Nephron progenitor cell (in vitro differentiated cells): ENCODE results near the gene VTN.

Experiments used
- DNase-seq: peaks from one replicate; pipeline ENCODE4 v3.0.0; 2021
- H3K27ac Mint-ChIP-seq: 2 replicates; pipeline ENCODE4 v1.8.0; 2021; ENCODE audit warnings: mild to moderate bottlenecking, moderate library complexity, mixed read lengths
- H3K27me3 Mint-ChIP-seq: 2 replicates; pipeline ENCODE4 v1.8.0; 2021; ENCODE audit warnings: mild to moderate bottlenecking, low read depth, mixed read lengths; ENCODE audit not compliant: poor library complexity
- H3K36me3 Mint-ChIP-seq: 2 replicates; pipeline ENCODE4 v1.8.0; 2021; ENCODE audit warnings: low read depth, mixed read lengths
- H3K4me1 Mint-ChIP-seq: 2 replicates; pipeline ENCODE4 v1.8.0; 2021; ENCODE audit warnings: mixed read lengths
- H3K4me3 Mint-ChIP-seq: 2 replicates; pipeline ENCODE4 v1.8.0; 2021; ENCODE audit warnings: mild to moderate bottlenecking, moderate library complexity, mixed read lengths
- H3K9me3 Mint-ChIP-seq: 2 replicates; pipeline ENCODE4 v1.8.0; 2021; ENCODE audit warnings: mild to moderate bottlenecking, moderate library complexity, mixed read lengths
- TF ChIP-seq, protein P1 (sequence below): fragments of 200-600 bp; sonication (generic); IDR thresholded peaks from 2 replicates; pipeline ENCODE4 v1.5.0; 2021; ENCODE audit warnings: antibody characterized with exemption

The VTN gene, protein sequence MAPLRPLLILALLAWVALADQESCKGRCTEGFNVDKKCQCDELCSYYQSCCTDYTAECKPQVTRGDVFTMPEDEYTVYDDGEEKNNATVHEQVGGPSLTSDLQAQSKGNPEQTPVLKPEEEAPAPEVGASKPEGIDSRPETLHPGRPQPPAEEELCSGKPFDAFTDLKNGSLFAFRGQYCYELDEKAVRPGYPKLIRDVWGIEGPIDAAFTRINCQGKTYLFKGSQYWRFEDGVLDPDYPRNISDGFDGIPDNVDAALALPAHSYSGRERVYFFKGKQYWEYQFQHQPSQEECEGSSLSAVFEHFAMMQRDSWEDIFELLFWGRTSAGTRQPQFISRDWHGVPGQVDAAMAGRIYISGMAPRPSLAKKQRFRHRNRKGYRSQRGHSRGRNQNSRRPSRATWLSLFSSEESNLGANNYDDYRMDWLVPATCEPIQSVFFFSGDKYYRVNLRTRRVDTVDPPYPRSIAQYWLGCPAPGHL

DNA sequence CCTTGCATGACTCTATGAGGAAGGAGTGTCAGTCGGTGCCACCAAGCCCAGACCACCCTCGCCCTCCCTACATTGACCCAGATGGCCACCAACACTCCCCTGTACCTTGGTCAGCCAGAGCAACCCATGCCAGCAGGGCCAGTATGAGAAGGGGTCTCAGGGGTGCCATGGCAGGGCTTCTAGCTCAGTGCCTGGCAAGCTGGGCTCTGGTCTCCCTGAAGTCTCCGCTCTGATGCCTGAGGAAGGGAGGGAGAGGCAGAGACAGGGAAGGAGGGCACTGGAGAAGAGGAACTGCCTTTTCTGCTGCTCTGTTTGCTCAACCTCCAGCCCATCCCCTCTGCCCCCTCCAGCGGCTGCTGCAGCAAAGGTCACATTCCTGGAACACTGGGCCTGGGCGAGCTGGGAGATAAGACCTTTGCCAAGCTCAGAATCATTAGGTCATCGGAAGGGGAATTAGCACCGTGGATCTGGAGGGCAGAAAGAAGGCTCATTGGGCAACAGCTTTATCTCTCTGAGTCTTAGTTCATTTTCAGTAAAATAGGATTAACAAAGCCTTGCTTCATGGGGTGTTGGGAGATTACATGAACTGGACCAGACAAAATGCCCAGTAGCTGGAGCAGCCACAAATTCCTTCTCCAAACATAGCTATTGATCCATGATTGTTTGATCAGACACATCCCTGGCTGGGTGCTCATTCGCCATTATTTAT, at the start of gene VTN:
TSS of gene VTN (minus strand) at position 273 of the 709 bp plus-strand sequence. CDS start at position 169, 104 bp downstream.
- Mint-ChIP-seq H3K4me1 (peaks cover 36% of the 10 kb centered on the region), H3K36me3 (no peaks in the 10 kb centered on the region), H3K27me3 (peaks cover 38% of the 10 kb centered on the region), H3K9me3 (no peaks in the 10 kb centered on the region), H3K27ac (peak within 1 kb of the TSS; percentile 83), H3K4me3 (peak within 1 kb of the TSS; percentile 79)
- peak; percentile 61 for DNase-seq
- TF ChIP-seq, protein P1, sequence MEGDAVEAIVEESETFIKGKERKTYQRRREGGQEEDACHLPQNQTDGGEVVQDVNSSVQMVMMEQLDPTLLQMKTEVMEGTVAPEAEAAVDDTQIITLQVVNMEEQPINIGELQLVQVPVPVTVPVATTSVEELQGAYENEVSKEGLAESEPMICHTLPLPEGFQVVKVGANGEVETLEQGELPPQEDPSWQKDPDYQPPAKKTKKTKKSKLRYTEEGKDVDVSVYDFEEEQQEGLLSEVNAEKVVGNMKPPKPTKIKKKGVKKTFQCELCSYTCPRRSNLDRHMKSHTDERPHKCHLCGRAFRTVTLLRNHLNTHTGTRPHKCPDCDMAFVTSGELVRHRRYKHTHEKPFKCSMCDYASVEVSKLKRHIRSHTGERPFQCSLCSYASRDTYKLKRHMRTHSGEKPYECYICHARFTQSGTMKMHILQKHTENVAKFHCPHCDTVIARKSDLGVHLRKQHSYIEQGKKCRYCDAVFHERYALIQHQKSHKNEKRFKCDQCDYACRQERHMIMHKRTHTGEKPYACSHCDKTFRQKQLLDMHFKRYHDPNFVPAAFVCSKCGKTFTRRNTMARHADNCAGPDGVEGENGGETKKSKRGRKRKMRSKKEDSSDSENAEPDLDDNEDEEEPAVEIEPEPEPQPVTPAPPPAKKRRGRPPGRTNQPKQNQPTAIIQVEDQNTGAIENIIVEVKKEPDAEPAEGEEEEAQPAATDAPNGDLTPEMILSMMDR, result no peak

GRCh38 chr17:28416703-28417311, 46.7 kb upstream of the VTN start:
- Mint-ChIP-seq H3K4me1 (peaks cover 4% of the 10 kb centered on the region), H3K27me3 (peaks cover 24% of the 10 kb centered on the region), H3K36me3 (no peaks in the 10 kb centered on the region), H3K9me3 (no peaks in the 10 kb centered on the region), H3K4me3 (no peak overlapping the region), H3K27ac (no peak overlapping the region)
- TF ChIP-seq, protein P1, result peak; percentile 70
- peak; percentile 58 for DNase-seq

- Mint-ChIP-seq H3K4me1 (peaks cover 4% of the 10 kb centered on the region), H3K27ac (no peak overlapping the region), H3K36me3 (no peaks in the 10 kb centered on the region), H3K9me3 (no peaks in the 10 kb centered on the region), H3K27me3 (peaks cover 29% of the 10 kb centered on the region), H3K4me3 (no peak overlapping the region)
- TF ChIP-seq, protein P1, result no peak
- no peak for DNase-seq
Measured at GRCh38 chr17:28415886-28416285, 45.8 kb upstream of the VTN start.

- DNase-seq, result no peak
- H3K4me1 Mint-ChIP-seq, result peaks cover 4% of the 10 kb centered on the region
- peaks cover 33% of the 10 kb centered on the region for H3K27me3 Mint-ChIP-seq
- H3K9me3 Mint-ChIP-seq, result no peaks in the 10 kb centered on the region
- no peaks in the 10 kb centered on the region for H3K36me3 Mint-ChIP-seq
- H3K27ac Mint-ChIP-seq, result no peak overlapping the region
- TF ChIP-seq, protein P1, result no peak
- no peak overlapping the region for H3K4me3 Mint-ChIP-seq
Measured at GRCh38 chr17:28413804-28414203, 43.7 kb upstream of the VTN start.

- H3K27me3 Mint-ChIP-seq, result peaks cover 33% of the 10 kb centered on the region
- H3K4me1 Mint-ChIP-seq, result peaks cover 20% of the 10 kb centered on the region
- no peak for DNase-seq
- TF ChIP-seq, protein P1, result no peak
- H3K36me3 Mint-ChIP-seq, result no peaks in the 10 kb centered on the region
- no peaks in the 10 kb centered on the region for H3K9me3 Mint-ChIP-seq
- H3K27ac Mint-ChIP-seq, result no peak overlapping the region
- no peak overlapping the region for H3K4me3 Mint-ChIP-seq
Measured at GRCh38 chr17:28412099-28412498, 42.0 kb upstream of the VTN start.
